Skeletal muscle tissue (tissue), 4 donors: ENCODE results near the gene PLXND1. TPM values are rescaled to one million over a fixed set of nuclear protein-coding genes. Genes with fewer than 3 reads are reported as not detected.
"Not testable (repeated sequence)": the region's sequence is repeated elsewhere in the genome, so short reads cannot be mapped to it uniquely, and the experiment has no call there.

Experiments
- H3K27ac ChIP-seq: one replicate; pipeline ENCODE4 v1.7.0; 2013; ENCODE audit warnings: mild to moderate bottlenecking, low read depth, low read length, inconsistent platforms
- H3K27me3 ChIP-seq, 3 donors: one replicate each; pipeline ENCODE4 v1.7.0; 2013; ENCODE audit warnings: low read length in 3 of 3; ENCODE audit not compliant: control insufficient read depth in 3 of 3, insufficient read depth in 3 of 3
- H3K36me3 ChIP-seq, 3 donors: one replicate each; pipeline ENCODE4 v1.7.0; 2013; ENCODE audit warnings: low read length in 3 of 3; ENCODE audit not compliant: control insufficient read depth in 3 of 3, insufficient read depth in 3 of 3
- H3K4me1 ChIP-seq, 3 donors: one replicate each; pipeline ENCODE4 v1.7.0; 2013; ENCODE audit warnings: low read length in 3 of 3, mild to moderate bottlenecking in 3 of 3; ENCODE audit not compliant: control insufficient read depth in 3 of 3, insufficient read depth in 3 of 3
- H3K4me3 ChIP-seq, 3 donors: one replicate each; pipeline ENCODE4 v1.7.0; 2013; ENCODE audit warnings: low read length in 3 of 3
- H3K9ac ChIP-seq, 3 donors: one replicate each; pipeline ENCODE4 v1.7.0; 2013; ENCODE audit warnings: low read length in 3 of 3, mild to moderate bottlenecking in 3 of 3, moderate library complexity in 2 of 3, low read depth in 1 of 3
- H3K9me3 ChIP-seq, 3 donors: one replicate each; pipeline ENCODE4 v1.7.0; 2013; ENCODE audit warnings: low read length in 3 of 3; ENCODE audit not compliant: control insufficient read depth in 3 of 3
- total RNA-seq: library from RNA; depleted of rRNA; stranded (reverse); fragments of >200 nt; gene quantifications from one replicate; pipeline ENCODE4 v1.2.3, GENCODE V29; 2014
- donor health status: Osteomylitis.

Gene PLXND1
- total RNA-seq, 1 donor from 2014 or later = 92.4 TPM

- Histone ChIP-seq H3K27me3 (no peaks in the 10 kb centered on the region), H3K4me3 (no peak overlapping the region), H3K27ac (no peak overlapping the region), H3K9me3 (no peaks in the 10 kb centered on the region), H3K9ac (no peak overlapping the region), H3K36me3 (no peaks in the 10 kb centered on the region), H3K4me1 (peaks cover 8 to 9% (median 9%) of the 10 kb centered on the region in 3 donors)
Observed at GRCh38 chr3:129548104-129548965, 58.1 kb downstream of the PLXND1 start.

DNA sequence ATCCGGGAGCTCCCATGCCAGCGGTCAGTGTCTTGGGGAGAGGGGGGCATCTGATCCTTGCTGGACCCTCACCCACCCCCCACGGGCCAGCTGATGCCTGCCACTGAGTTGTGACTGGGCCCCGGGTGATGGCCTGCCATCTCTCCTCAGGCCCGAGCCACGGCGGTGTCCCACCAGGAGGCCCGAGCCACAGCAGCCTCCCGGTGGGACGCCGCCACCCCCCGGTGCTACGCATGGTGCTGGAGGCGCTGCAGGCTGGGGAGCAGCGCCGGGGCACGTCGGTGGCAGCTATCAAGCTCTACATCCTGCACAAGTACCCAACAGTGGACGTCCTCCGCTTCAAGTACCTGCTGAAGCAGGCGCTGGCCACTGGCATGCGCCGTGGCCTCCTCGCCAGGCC is 59.2 kb downstream of the PLXND1 start:
- peaks cover 0 to 1% (median under 1%) of the 10 kb centered on the region in 3 donors for H3K4me1 ChIP-seq

DNA sequence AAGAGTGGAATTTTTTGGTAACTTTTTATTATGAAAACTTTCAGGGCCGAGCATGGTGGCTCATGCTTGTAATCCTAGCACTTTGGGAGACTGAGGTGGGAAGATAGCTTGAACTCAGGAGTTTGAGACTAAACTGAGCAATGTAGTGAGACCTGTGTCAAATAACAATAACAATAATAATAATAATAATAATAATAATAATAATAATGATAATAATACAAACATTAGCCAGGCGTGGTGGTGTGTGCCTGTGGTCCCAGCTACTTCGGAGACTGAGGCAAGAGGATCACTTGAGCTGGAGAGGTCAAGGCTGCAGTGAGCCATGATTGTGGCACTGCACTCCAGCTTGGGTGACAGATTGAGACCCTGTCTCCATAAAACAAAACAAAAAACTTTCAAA is 60.5 kb downstream of the PLXND1 start:
- H3K9ac ChIP-seq, H3K27ac ChIP-seq, H3K36me3 ChIP-seq, H3K4me3 ChIP-seq, H3K4me1 ChIP-seq, H3K9me3 ChIP-seq, H3K27me3 ChIP-seq: not testable (repeated sequence)

More for the DNA sequence above, 59.2 kb downstream of the PLXND1 start:
- no peaks in the 10 kb centered on the region for H3K27me3 ChIP-seq
- H3K9ac ChIP-seq = no peak overlapping the region
- H3K36me3 ChIP-seq = no peaks in the 10 kb centered on the region
- H3K9me3 ChIP-seq = no peaks in the 10 kb centered on the region
- no peak overlapping the region for H3K4me3 ChIP-seq
- H3K27ac ChIP-seq = no peak overlapping the region

- Histone ChIP-seq H3K36me3 (no peaks in the 10 kb centered on the region), H3K9me3 (no peaks in the 10 kb centered on the region), H3K4me1 (peaks cover 0 to 2% (median 0%) of the 10 kb centered on the region in 3 donors), H3K4me3 (no peak overlapping the region), H3K27ac (no peak overlapping the region), H3K27me3 (no peaks in the 10 kb centered on the region), H3K9ac (no peak overlapping the region)
Observed at GRCh38 chr3:129543999-129544398, 62.5 kb downstream of the PLXND1 start.

DNA sequence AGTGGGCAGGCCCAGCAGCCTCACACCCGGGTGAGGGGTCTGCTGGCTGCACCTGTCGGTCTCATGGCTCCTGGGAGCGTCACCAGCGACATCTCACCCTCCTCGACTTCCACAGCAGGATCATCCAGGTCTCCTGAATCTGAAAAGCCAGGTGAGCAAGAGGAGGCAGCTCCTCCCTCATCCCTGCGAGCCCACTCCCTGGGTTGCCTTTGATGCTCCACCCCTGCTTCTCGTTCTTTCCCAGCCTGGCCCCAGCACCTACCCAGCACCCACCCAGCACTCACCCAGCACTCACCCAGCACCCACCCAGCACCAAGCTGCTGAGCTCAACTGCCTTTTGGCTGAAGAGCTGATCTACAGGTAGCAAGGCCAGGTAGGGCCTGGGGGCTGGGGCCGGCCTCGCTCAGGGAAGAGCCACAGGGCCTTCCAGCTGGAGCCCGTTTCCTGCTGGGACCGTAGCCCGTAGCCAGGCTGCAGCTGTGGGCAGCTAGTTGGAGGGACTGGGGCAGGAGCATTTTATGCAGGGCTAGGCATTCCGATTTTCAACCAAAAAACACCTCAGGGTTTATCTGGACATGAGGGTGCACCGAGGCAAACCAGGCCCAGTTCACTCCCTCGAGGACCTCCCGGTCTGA is 63.2 kb downstream of the PLXND1 start, which contains the start of gene H1-8:
TSS of gene H1-8 (plus strand) at position 20 of the 635 bp plus-strand sequence. CDS start at position 64, 44 bp downstream.
- Histone ChIP-seq H3K4me3 (no peak within 1 kb of the TSS), H3K9ac (no peak within 1 kb of the TSS), H3K4me1 (peaks cover 0 to 2% (median 0%) of the 10 kb centered on the region in 3 donors), H3K27ac (no peak within 1 kb of the TSS), H3K9me3 (no peaks in the 10 kb centered on the region), H3K27me3 (no peaks in the 10 kb centered on the region), H3K36me3 (no peaks in the 10 kb centered on the region)

DNA sequence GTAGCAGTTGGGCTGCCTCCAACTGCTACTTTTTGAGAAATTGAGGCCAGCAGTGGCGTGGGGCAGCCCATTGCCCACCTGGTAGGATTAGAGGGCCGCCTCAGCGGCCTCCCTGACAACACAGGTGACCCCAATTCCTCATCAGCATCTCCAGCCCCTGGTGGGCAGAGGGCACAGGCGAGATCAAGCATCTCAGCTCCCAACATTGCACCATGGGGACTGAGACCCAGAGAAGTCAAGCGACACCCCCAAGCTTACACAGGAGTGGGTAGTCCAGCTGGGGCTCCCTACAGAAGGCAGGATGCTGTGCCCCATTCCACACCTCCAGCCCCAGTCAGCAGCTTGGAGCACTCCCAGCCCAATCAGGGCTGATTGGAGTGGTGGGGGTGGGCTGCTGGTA is 63.7 kb downstream of the PLXND1 start:
- Histone ChIP-seq H3K9ac (no peak overlapping the region), H3K27ac (no peak overlapping the region), H3K4me1 (peaks cover 0 to 2% (median 0%) of the 10 kb centered on the region in 3 donors), H3K36me3 (no peaks in the 10 kb centered on the region), H3K27me3 (no peaks in the 10 kb centered on the region), H3K9me3 (no peaks in the 10 kb centered on the region), H3K4me3 (no peak overlapping the region)

GRCh38 chr3:129540776-129541516 is 65.5 kb downstream of the PLXND1 start:
- Histone ChIP-seq H3K4me1 (peaks cover 0 to 2% (median 0%) of the 10 kb centered on the region in 3 donors), H3K27me3 (no peaks in the 10 kb centered on the region), H3K4me3 (no peak overlapping the region), H3K36me3 (no peaks in the 10 kb centered on the region), H3K27ac (no peak overlapping the region), H3K9ac (no peak overlapping the region), H3K9me3 (no peaks in the 10 kb centered on the region)

- Histone ChIP-seq H3K4me3 (no peak overlapping the region), H3K27ac (no peak overlapping the region), H3K27me3 (no peaks in the 10 kb centered on the region)
Observed at GRCh38 chr3:129539206-129539605, 67.3 kb downstream of the PLXND1 start.

GRCh38 chr3:129536804-129537203 is 69.7 kb downstream of the PLXND1 start:
- no peaks in the 10 kb centered on the region for H3K9me3 ChIP-seq
- H3K27ac ChIP-seq = no peak overlapping the region
- no peak overlapping the region for H3K9ac ChIP-seq
- H3K4me1 ChIP-seq = peaks cover 0 to 2% (median 0%) of the 10 kb centered on the region in 3 donors
- H3K36me3 ChIP-seq = no peaks in the 10 kb centered on the region
- H3K27me3 ChIP-seq = no peaks in the 10 kb centered on the region
- H3K4me3 ChIP-seq = no peak overlapping the region

More at GRCh38 chr3:129539206-129539605, 67.3 kb downstream of the PLXND1 start:
- H3K9me3 ChIP-seq = no peaks in the 10 kb centered on the region
- peaks cover 0 to 2% (median 0%) of the 10 kb centered on the region in 3 donors for H3K4me1 ChIP-seq
- H3K9ac ChIP-seq = no peak overlapping the region
- no peaks in the 10 kb centered on the region for H3K36me3 ChIP-seq
